ENCODE results near the gene ATP9B. TPM values are rescaled to one million over a fixed set of nuclear protein-coding genes. Genes with fewer than 3 reads are reported as not detected.

The ATP9B gene
- total RNA-seq, 1 experiment from 2014 or later = 20.9 TPM

- Histone ChIP-seq H3K27me3 (ENCODE audit: insufficient read depth, low read length) (peaks cover 54% of the 10 kb centered on the region), H2BK5ac (ENCODE audit: insufficient read length, low read length) (no peak overlapping the region), H4K8ac (replicated peaks; ENCODE audit: insufficient read length, low read depth, low read length) (no peak overlapping the region), H3K23me2 (ENCODE audit: insufficient read length, low read depth, low read length, poor library complexity, severe bottlenecking) (peaks cover 13% of the 10 kb centered on the region), H4K20me1 (ENCODE audit: control insufficient read depth, insufficient read depth, insufficient read length) (no peaks in the 10 kb centered on the region), H3K79me1 (ENCODE audit: insufficient read depth, low read depth, low read length, poor library complexity, severe bottlenecking) (no peaks in the 10 kb centered on the region), H3K4me2 (ENCODE audit: insufficient read depth, insufficient read length, low read length) (peak overlapping the region; percentile 7), H2BK15ac (ENCODE audit: low read depth, low read length) (no peak overlapping the region), H3K27ac (ENCODE audit: insufficient read length, low read depth, low read length) (no peak overlapping the region), H3K4me1 (ENCODE audit: insufficient read depth, low read length) (no peaks in the 10 kb centered on the region), H3K79me2 (ENCODE audit: insufficient read depth, low read length) (no peaks in the 10 kb centered on the region), H2BK20ac (ENCODE audit: low read depth, low read length, poor library complexity, severe bottlenecking) (no peak overlapping the region), H3K18ac (ENCODE audit: insufficient read length, low read depth, low read length) (no peak overlapping the region), H3K9ac (ENCODE audit: extremely low read depth, insufficient read length, low read length) (no peak overlapping the region), H3K4ac (ENCODE audit: low read depth, low read length) (no peak overlapping the region), H4K5ac (ENCODE audit: insufficient read length, low read depth, low read length) (no peak overlapping the region), H2BK120ac (ENCODE audit: low read depth, low read length, poor library complexity, severe bottlenecking) (no peak overlapping the region), H3K56ac (ENCODE audit: insufficient read length, low read depth, low read length) (no peak overlapping the region), H4K91ac (ENCODE audit: insufficient read length, low read depth, low read length) (no peak overlapping the region), H3K23ac (ENCODE audit: insufficient read length, low read depth, low read length) (no peak overlapping the region), H2AFZ (ENCODE audit: low read length) (no peak overlapping the region), H2BK12ac (ENCODE audit: insufficient read length, low read depth, low read length) (no peak overlapping the region), H2AK5ac (ENCODE audit: insufficient read length, low read length) (no peak overlapping the region), H3K14ac (ENCODE audit: insufficient read depth, low read length) (no peak overlapping the region), H3T11ph (ENCODE audit: low read length) (no peak overlapping the region), H3K9me3 (ENCODE audit: control insufficient read depth, low read depth, low read length) (no peaks in the 10 kb centered on the region)
- peaks cover 3 to 17% of the 10 kb centered on the region in 2 experiments for H3K4me1 Mint-ChIP-seq
- no peak; the same call in 2 of the 3 replicates for TF ChIP-seq CTCF (conservative IDR thresholded peaks at IDR 0.05)
- no peaks in the 10 kb centered on the region for H3K36me3 Mint-ChIP-seq (ENCODE audit: insufficient read depth in 1 of 3, low read depth in 3 of 3)
- no peak for DNase-seq
- peak overlapping the region; percentile 22 to 69; a peak in 4 of 5 replicates for H3K4me3 Mint-ChIP-seq
- peaks cover 74% of the 10 kb centered on the region for H3K27me3 Mint-ChIP-seq (ENCODE audit: low read depth)
- no CpG with 5 or more reads among the region's 68 CpGs for WGBS (ENCODE audit: extremely low coverage, insufficient read length, low lambda C conversion rate)
- H3K27ac Mint-ChIP-seq = no peak overlapping the region
- H3K9me3 Mint-ChIP-seq = no peaks in the 10 kb centered on the region; a peak in 1 of 5 replicates
Measured at GRCh38 chr18:79396431-79397246, 327.4 kb downstream of the ATP9B start.
